ENCODE results near the gene PRDM16. TPM values are rescaled to one million over a fixed set of nuclear protein-coding genes. Genes with fewer than 3 reads are reported as not detected.

Gene PRDM16
- total and polyA plus RNA-seq, 2 of the 8 experiments (the other 6 are each of a cell fraction or from before 2014, with no cell fraction given) = 0.39 to 0.43 TPM

- H2BK12ac ChIP-seq (ENCODE audit: low read depth, low read length) = no peak overlapping the region
- no peak overlapping the region for H2BK5ac ChIP-seq (ENCODE audit: low read depth, low read length)
- H4K8ac ChIP-seq (ENCODE audit: extremely low read depth, insufficient read depth, low read length) = no peak overlapping the region
- no peak overlapping the region for H4K91ac ChIP-seq (replicated peaks; ENCODE audit: insufficient read length, low read length)
- no peak overlapping the region for H2BK20ac ChIP-seq (ENCODE audit: low read length)
- no peak overlapping the region for H2AFZ ChIP-seq (ENCODE audit: low read length)
- DNase-seq (ENCODE audit: low read depth in 1 of 2, low spot score in 2 of 2) = no peak
- H2BK120ac ChIP-seq (replicated peaks; ENCODE audit: low read depth, low read length) = no peak overlapping the region
- H3K4me2 ChIP-seq (ENCODE audit: insufficient read depth in 1 of 2, low read depth in 2 of 2, low read length in 2 of 2) = no peak overlapping the region
- FAIRE-seq = no peak
- H3K4ac ChIP-seq (replicated peaks; ENCODE audit: insufficient read length, low read depth, low read length) = no peak overlapping the region
- H3K23ac ChIP-seq (ENCODE audit: insufficient read length) = no peak overlapping the region
- H3K56ac ChIP-seq (replicated peaks; ENCODE audit: insufficient read length, low read depth, low read length) = no peak overlapping the region
- H3K9me3 ChIP-seq (ENCODE audit: insufficient read depth in 2 of 2, low read depth in 1 of 2, low read length in 1 of 2) = no peaks in the 10 kb centered on the region
- WGBS, 2 experiments (ENCODE audit: extremely low coverage in 1 of 2, insufficient coverage in 1 of 2, insufficient read length in 1 of 2, insufficient replicate concordance in 2 of 2, low coverage in 1 of 2, low lambda C conversion rate in 2 of 2, missing lambda C conversion rate in 1 of 2) = 75% methylated on average over 2 of the region's 7 CpGs; no CpG with 5 or more reads in 1 of the 2 experiments
- H3K36me3 ChIP-seq (ENCODE audit: control insufficient read depth in 2 of 4, insufficient read depth in 4 of 4, low read length in 3 of 4) = no peaks in the 10 kb centered on the region
- H3K9ac ChIP-seq (replicated peaks in 1 of 4; ENCODE audit: extremely low read depth in 1 of 4, low read depth in 3 of 4, low read length in 3 of 4) = no peak overlapping the region; a peak in 1 of 7 replicates
- POLR2A ChIA-PET (ENCODE audit: partially characterized antibody) = no interaction called here
- no peaks in the 10 kb centered on the region for H3K79me2 ChIP-seq (ENCODE audit: control insufficient read depth in 1 of 2, insufficient read depth in 2 of 2, low read length in 2 of 2)
- peaks cover 0 to 2% of the 10 kb centered on the region in 2 experiments for H4K20me1 ChIP-seq (replicated peaks in 1 of 2; ENCODE audit: control insufficient read depth in 1 of 2, insufficient read depth in 2 of 2, low read length in 2 of 2)
- no peak overlapping the region for H2BK15ac ChIP-seq (ENCODE audit: low read length)
- H3K18ac ChIP-seq (ENCODE audit: extremely low read depth, low read length) = no peak overlapping the region
- no peak overlapping the region for H3K4me3 ChIP-seq (ENCODE audit: extremely low read depth in 1 of 4, insufficient read depth in 2 of 4, low read depth in 3 of 4, low read length in 4 of 4)
- no peak overlapping the region for H3K14ac ChIP-seq (ENCODE audit: insufficient read length)
- no peak overlapping the region for H4K5ac ChIP-seq (ENCODE audit: insufficient read length, low read depth, low read length)
- no peaks in the 10 kb centered on the region for H3K23me2 ChIP-seq (ENCODE audit: low read depth, low read length)
- H2AK5ac ChIP-seq (ENCODE audit: low read depth, low read length) = no peak overlapping the region
- H3K4me1 ChIP-seq (replicated peaks in 1 of 4; ENCODE audit: control insufficient read depth in 3 of 4, insufficient read depth in 4 of 4, low read length in 3 of 4) = peaks cover 0 to 5% (median 2%) of the 10 kb centered on the region in 4 experiments; a peak in 3 of 7 replicates
- H3K27ac ChIP-seq (ENCODE audit: low read depth, low read length) = no peak overlapping the region
- no peaks in the 10 kb centered on the region for H3K79me1 ChIP-seq (ENCODE audit: low read depth, low read length)
- peaks cover 0 to 14% (median 8%) of the 10 kb centered on the region in 4 experiments; a peak in 3 of 7 replicates for H3K27me3 ChIP-seq (replicated peaks in 1 of 4; ENCODE audit: control insufficient read depth in 3 of 4, extremely low read depth in 1 of 4, insufficient read depth in 3 of 4, low read length in 3 of 4)
- CTCF ChIA-PET (ENCODE audit: partially characterized antibody) = interaction anchor here (0.9 to 1.0 kb wide), 2 partner anchors 22 to 141 kb away, joined by 3 to 4 read pairs; no protein-coding TSS in a partner anchor
- no peak for TF ChIP-seq SRF (IDR thresholded peaks at IDR 0.05; ENCODE audit: low read depth, low read length)
- no peak for TF ChIP-seq ASH2L (IDR thresholded peaks at IDR 0.05; ENCODE audit: low read length)
- no peak for TF ChIP-seq KDM5A (IDR thresholded peaks at IDR 0.05; ENCODE audit: low read length)
- no peak for TF ChIP-seq KDM1A (IDR thresholded peaks at IDR 0.05; ENCODE audit: borderline replicate concordance, low read length)
- no peak for TF ChIP-seq RBBP5 (IDR thresholded peaks at IDR 0.05; ENCODE audit: borderline replicate concordance, low read depth, low read length)
- TF ChIP-seq TBP (IDR thresholded peaks at IDR 0.05; ENCODE audit: low read depth, low read length) = no peak
- no peak for TF ChIP-seq POLR2AphosphoS5 (IDR thresholded peaks at IDR 0.05; ENCODE audit: low read depth, low read length)
Observed at GRCh38 chr1:3244927-3245315, 175.9 kb downstream of the PRDM16 start.

All from H1 (cell line).